Measurements from ENCODE around the gene RIMS4.

Gene RIMS4

DNA sequence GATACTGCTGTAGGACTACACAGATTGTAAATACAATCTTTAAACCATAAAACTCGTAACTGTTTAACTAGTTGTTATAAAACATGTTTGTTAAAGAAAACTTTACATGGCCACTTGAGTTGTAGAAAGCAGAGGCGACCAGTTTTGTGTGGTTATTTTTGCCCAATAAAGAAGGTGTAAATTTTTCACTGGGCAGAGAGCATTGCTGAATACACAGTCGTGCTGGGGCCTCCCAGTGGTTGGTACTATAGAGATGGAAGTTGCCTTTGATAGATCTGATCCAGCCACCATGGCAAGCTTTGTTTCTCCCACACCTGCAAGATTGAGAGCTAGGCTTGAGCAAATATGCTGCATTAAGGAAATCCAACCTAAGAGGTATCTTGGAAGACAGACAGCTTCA is 41.2 kb upstream of the RIMS4 start:
- Histone ChIP-seq H3K27me3 (ENCODE audit: insufficient read depth, poor library complexity, severe bottlenecking) (no peaks in the 10 kb centered on the region), H3K4me3 (replicated peaks; ENCODE audit: insufficient read depth, low read length) (no peak overlapping the region), H3K27ac (replicated peaks) (no peak overlapping the region)
- DNase-seq (ENCODE audit: low read depth in 1 of 2, low spot score in 1 of 2), result no peak
- TF ChIP-seq POLR2AphosphoS5 (IDR thresholded peaks at IDR 0.05; ENCODE audit: low read depth), result no peak
- TF ChIP-seq, protein P1, sequence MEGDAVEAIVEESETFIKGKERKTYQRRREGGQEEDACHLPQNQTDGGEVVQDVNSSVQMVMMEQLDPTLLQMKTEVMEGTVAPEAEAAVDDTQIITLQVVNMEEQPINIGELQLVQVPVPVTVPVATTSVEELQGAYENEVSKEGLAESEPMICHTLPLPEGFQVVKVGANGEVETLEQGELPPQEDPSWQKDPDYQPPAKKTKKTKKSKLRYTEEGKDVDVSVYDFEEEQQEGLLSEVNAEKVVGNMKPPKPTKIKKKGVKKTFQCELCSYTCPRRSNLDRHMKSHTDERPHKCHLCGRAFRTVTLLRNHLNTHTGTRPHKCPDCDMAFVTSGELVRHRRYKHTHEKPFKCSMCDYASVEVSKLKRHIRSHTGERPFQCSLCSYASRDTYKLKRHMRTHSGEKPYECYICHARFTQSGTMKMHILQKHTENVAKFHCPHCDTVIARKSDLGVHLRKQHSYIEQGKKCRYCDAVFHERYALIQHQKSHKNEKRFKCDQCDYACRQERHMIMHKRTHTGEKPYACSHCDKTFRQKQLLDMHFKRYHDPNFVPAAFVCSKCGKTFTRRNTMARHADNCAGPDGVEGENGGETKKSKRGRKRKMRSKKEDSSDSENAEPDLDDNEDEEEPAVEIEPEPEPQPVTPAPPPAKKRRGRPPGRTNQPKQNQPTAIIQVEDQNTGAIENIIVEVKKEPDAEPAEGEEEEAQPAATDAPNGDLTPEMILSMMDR (IDR thresholded peaks at IDR 0.05; ENCODE audit: insufficient read depth, low read length), result no peak
- TF ChIP-seq SPI1 (IDR thresholded peaks at IDR 0.05; ENCODE audit: borderline replicate concordance, low read depth), result no peak
- no peak for TF ChIP-seq GABPA (IDR thresholded peaks at IDR 0.05; ENCODE audit: low read depth)
- TF ChIP-seq, protein P2, sequence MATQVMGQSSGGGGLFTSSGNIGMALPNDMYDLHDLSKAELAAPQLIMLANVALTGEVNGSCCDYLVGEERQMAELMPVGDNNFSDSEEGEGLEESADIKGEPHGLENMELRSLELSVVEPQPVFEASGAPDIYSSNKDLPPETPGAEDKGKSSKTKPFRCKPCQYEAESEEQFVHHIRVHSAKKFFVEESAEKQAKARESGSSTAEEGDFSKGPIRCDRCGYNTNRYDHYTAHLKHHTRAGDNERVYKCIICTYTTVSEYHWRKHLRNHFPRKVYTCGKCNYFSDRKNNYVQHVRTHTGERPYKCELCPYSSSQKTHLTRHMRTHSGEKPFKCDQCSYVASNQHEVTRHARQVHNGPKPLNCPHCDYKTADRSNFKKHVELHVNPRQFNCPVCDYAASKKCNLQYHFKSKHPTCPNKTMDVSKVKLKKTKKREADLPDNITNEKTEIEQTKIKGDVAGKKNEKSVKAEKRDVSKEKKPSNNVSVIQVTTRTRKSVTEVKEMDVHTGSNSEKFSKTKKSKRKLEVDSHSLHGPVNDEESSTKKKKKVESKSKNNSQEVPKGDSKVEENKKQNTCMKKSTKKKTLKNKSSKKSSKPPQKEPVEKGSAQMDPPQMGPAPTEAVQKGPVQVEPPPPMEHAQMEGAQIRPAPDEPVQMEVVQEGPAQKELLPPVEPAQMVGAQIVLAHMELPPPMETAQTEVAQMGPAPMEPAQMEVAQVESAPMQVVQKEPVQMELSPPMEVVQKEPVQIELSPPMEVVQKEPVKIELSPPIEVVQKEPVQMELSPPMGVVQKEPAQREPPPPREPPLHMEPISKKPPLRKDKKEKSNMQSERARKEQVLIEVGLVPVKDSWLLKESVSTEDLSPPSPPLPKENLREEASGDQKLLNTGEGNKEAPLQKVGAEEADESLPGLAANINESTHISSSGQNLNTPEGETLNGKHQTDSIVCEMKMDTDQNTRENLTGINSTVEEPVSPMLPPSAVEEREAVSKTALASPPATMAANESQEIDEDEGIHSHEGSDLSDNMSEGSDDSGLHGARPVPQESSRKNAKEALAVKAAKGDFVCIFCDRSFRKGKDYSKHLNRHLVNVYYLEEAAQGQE (IDR thresholded peaks at IDR 0.05; ENCODE audit: insufficient replicate concordance, low read depth), result no peak

DNA sequence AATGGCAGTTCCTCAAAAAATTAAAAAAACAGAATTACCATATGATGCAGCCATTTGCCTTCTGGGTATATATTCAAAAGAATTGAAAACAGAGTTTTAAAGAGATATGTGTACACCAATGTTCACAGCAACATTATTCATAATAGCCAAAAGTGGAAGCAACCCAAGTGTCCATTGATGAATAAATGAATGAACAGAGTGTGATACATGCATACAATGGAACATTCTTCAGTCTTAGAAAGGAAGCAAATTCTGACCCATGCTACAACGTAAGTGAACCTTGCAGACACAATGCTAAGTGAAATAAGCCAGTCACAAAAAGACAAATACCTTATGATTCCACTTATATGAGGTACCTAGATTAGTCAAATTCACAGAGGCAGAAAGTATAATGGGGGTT is 40.5 kb upstream of the RIMS4 start:
- TF ChIP-seq, protein P2 (IDR thresholded peaks at IDR 0.05; ENCODE audit: insufficient replicate concordance, low read depth), result no peak
- TF ChIP-seq, protein P1 (IDR thresholded peaks at IDR 0.05; ENCODE audit: insufficient read depth, low read length), result no peak
- TF ChIP-seq POLR2AphosphoS5 (IDR thresholded peaks at IDR 0.05; ENCODE audit: low read depth), result no peak
- no peak for TF ChIP-seq SPI1 (IDR thresholded peaks at IDR 0.05; ENCODE audit: borderline replicate concordance, low read depth)
- no peak for TF ChIP-seq GABPA (IDR thresholded peaks at IDR 0.05; ENCODE audit: low read depth)
- no peak overlapping the region for H3K4me3 ChIP-seq (replicated peaks; ENCODE audit: insufficient read depth, low read length)
- H3K27ac ChIP-seq (replicated peaks), result no peak overlapping the region
- DNase-seq (ENCODE audit: low read depth in 1 of 2, low spot score in 1 of 2), result no peak
- no peaks in the 10 kb centered on the region for H3K27me3 ChIP-seq (ENCODE audit: insufficient read depth, poor library complexity, severe bottlenecking)

DNA sequence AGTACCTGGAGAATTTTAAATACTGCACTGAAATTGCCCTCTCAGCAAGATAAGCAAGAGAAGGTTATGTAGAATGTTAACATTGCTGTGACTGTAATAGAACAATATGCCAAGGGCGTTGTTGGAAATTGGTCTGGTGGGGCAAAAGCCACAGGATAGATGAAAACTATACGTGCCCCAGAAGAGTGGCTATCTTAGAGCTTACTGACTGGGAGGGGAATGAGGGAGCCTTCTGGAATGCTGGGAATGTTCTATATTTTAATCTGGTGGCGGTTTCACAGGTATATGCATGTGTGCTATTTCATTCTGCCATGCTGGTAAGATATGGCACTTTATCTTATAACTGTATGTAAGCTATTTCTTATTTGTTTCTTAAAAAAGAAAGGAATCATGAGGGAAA is 39.9 kb upstream of the RIMS4 start:
- Histone ChIP-seq H3K4me3 (replicated peaks; ENCODE audit: insufficient read depth, low read length) (no peak overlapping the region), H3K27ac (replicated peaks) (no peak overlapping the region), H3K27me3 (ENCODE audit: insufficient read depth, poor library complexity, severe bottlenecking) (no peaks in the 10 kb centered on the region)
- TF ChIP-seq, protein P2 (IDR thresholded peaks at IDR 0.05; ENCODE audit: insufficient replicate concordance, low read depth), result no peak
- no peak for TF ChIP-seq GABPA (IDR thresholded peaks at IDR 0.05; ENCODE audit: low read depth)
- TF ChIP-seq SPI1 (IDR thresholded peaks at IDR 0.05; ENCODE audit: borderline replicate concordance, low read depth), result no peak
- TF ChIP-seq POLR2AphosphoS5 (IDR thresholded peaks at IDR 0.05; ENCODE audit: low read depth), result no peak
- TF ChIP-seq, protein P1 (IDR thresholded peaks at IDR 0.05; ENCODE audit: insufficient read depth, low read length), result no peak
- no peak for DNase-seq (ENCODE audit: low read depth in 1 of 2, low spot score in 1 of 2)

All from HL-60 (cell line).